Stimulated activated CD4-positive, alpha-beta T cell treated with anti-CD3 and anti-CD28 coated beads, Interleukin-2, amount 100 ng/mL, for 24 hours (primary cell): ENCODE data around the gene CAMSAP2.
A peak's percentile ranks its signal among the peaks of the same experiment; 100 is the strongest.
"Not testable (repeated sequence)": the region's sequence is repeated elsewhere in the genome, so short reads cannot be mapped to it uniquely, and the experiment has no call there.

ENCODE experiments used
- DNase-seq, 2 donors: peaks; one replicate each; pipeline ENCODE4 v3.0.0-alpha.2; 2020

The CAMSAP2 gene

DNA sequence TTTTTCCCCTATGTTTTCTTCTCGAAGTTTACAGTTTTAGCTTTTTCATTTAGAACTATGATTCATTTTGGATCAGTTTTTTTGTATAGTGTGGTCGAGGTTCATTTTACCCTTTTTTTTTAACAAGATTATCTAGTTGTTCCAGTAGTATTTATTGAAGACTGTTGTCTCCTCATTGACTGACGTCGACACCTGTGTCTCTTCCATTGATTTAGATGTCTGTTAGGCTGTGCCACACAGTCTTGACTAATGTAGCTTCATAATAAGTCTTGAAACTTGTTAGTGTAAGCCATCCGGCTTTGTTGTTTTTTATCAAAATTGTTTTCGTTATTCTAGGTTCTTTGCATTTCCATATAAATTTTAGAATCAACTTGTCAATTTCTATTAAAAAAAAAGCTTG is 45.2 kb downstream of the CAMSAP2 start:
- no peak for DNase-seq

DNA sequence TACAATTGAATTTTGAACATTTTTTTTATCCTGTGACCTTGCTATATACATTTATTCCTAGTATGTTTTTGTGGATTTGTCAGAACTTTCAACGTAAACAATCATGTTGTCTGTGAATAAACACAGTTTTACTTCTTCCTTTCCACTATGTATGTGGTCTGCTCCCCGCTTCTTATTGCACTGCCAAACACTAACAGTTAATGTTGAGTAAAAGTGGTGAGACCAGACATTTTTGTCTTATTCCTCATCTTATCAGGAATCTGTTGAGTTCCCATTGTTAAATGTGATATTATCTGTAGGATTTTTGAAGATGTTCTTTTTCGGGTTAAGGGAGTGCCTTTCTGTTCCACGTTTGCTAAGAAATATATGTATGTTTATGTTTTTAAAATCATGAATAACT is 45.9 kb downstream of the CAMSAP2 start:
- DNase-seq = no peak

DNA sequence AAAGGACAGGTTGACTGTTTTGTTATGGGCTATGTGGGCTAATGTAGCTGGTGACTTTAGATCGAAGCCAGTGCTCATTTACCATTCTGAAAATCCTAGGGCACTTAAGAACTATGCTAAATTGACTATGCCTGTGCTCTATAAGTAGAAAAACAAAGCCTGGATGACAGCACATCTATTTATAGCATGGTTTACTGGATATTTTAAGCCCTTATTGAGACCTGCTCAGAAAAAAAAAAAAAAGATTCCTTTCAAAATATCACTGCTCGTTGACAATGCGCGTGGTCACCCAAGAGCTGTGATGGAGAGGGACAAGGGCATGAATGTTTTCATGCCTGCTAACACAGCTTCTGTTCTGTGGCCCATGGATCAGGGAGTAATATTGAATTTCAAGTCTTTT is 48.1 kb downstream of the CAMSAP2 start:
- DNase-seq = no peak

DNA sequence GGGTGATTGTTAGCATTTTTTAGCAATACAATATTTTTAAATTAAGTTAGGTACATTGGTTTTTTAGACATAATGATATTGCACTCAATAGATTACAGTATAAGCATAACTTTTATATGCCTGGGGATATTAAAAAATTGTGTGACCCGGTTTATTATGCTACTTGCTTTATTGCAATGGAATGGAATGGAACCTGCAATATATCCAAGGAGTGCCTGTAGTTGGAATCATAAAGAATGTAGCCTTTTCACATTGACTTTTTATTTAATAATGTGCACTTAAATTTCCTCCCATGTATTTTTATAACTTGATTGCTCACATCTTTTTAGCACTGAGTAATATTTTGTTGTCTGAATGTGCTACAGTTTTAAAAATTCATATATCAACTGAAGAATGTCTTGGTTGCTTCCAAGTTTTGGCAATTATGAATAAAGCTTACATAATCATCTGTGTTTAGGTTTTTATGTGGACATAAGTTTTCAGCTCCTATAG is 49.2 kb downstream of the CAMSAP2 start:
- DNase-seq = no peak

DNA sequence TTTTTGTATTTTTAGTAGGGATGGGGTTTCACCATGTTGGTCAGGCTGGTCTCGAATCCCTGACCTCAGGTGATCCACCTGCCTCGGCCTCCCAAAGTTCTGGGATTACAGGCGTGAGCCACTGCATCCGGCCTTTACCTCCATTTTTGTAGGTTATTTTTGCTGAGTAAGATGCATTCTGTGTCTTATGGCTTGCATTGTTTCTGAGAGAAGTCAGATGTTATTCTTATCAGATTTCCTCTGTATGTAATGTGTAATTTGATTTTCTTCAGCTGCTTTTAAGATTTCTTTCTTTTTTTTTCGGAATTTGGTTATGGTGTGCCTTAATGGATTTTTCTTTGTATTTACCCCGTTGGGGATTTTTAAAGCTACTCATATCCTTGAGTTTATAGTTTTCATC is 52.3 kb downstream of the CAMSAP2 start:
- DNase-seq = not testable (repeated sequence)

DNA sequence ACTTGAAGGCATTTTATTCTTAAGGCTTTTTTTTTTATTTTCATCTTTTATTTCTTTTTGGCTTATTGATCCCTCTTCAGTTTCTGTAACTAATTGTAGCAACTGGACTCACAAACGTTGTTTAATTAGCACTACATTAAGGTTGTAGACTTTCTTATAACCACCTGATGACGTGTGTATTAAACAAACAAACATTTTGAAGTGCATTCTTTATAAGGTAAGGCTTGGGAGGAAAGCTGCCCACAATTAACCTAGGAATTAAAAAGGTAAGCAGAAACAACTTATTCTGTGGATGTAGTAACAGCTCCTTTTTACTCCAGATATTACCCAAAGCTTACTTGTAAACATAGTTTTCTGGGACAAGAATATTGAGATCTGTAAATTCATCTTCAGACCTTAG is 55.0 kb downstream of the CAMSAP2 start:
- DNase-seq = no peak

DNA sequence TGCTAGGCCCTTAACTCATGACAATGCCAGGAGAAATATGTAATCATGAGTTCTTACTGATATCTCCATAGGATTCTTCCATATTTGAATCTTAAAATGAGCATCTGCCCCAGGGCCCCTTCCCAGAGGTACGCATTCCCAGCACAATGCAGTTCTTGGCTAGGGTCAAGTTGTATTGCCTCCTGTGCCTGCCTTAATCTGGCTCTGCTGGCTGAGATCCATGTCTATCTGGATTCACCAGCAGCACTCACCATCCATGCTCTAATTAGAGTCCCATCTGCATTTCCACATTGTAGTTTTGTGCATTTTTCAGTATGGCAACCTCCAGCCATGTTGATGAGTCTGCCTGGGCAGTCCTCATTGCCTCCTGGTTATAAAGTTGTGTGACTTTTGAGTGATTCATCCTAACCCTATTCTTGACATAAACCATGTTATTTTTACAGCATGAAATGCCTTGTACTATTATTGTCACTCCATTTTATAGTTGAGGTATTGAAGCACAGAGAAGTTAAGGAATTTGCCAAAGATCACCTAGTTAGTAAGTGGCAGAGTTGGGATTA is 55.9 kb downstream of the CAMSAP2 start:
- no peak for DNase-seq

DNA sequence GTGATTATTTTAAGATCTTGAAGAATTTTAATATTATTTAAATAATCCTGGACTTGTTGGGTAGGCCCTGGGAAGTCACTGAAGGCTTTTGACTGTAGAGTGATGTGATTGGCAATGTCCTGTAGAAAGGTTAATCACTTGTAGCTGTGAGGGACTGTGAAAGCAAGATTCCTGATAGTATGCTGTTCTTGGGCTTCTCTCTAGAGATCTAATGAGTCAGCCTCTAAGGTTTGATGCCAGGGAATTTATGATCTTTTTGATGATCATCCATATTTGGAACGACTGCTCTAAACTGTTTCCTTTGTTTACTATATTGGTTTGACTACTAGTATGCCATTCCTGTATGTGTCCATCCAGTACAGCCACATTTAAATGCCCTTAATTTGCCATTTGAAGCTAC is 56.5 kb downstream of the CAMSAP2 start:
- DNase-seq = no peak

DNA sequence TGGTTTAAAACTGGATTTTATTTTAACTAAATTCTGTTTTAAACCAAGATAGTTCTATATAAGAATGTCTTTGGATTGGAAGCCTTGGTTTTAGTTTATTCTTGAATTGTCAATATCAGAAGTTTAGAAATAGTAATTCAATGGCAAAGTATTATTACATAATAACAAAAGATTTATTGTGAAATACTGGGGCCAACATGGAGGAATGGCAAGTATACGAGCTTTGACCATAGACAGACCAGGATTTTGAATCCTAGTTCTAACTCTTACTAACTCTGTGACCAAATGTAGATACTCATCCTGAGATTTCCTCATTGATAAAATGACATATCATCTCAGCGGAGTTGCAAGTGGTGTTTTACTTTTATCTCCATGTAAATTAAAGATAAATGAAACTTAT is 63.3 kb downstream of the CAMSAP2 start:
- no peak for DNase-seq

DNA sequence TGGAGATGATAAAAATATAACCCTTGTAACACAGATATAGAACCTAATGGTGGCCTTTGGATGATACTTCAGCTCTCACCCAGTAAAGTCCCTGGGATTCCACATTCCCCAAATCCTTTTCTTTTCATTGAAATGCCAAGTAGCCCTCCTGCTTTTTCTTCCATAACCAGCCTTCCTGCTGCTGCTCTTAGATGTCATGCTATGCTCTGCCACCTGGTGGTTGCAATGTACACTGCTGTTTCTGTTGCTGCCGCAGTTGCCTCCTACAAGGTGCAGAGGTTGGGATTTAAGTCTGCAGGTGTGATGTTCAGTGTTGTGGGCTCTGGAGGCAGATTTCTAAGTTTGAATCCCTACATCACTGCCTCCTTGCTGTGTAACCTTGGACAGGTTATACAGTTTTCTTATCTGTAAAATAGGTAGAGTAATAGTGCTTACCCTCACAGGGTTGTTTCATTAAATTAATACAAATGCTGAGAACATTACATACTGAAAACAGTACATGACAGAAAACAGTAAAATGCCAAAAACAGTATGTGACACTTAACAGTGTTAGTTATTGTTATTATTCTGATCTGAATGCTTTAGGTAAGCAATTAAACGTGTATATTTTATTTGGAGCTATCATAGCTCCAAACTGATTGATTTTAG is 64.3 kb downstream of the CAMSAP2 start:
- peak; percentile 77 to 79 for DNase-seq

DNA sequence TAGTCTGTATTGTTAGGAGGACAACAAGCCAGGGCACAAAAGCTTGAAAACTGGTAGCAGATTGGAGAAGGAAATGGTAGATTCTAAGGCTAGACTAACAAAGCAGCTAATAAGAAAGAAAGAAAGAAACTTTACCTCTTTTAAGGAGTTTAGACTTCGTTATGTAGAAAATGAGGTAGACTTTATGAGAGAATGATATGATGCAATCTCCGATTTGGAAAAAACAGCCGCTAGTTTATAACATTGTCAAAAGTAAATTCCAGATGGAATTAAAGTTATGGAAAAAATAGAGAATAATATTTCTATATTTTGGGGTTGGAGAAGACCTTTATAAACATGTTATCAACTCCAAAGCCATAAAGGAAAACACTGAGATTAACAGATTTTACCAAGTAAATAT is 67.0 kb downstream of the CAMSAP2 start:
- DNase-seq = no peak

DNA sequence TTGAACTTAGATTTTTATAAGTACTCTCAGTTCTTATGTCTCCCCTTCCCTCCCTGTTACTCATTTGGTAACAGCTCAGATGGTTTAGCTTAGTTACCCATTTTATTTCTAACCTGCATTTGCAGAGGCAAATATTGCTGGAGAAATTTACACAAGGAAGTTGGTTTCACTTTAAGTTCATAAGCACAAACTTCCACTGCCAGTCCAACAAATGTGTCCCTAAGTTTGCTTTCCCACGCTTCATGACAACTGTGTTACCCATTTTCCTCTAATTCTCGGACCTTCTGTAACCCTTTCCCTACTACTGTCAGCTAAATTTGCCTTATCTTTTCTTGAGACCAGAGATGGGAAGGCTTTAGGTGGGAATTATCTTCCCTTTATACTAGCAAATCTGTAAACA is 70.2 kb downstream of the CAMSAP2 start:
- no peak for DNase-seq

DNA sequence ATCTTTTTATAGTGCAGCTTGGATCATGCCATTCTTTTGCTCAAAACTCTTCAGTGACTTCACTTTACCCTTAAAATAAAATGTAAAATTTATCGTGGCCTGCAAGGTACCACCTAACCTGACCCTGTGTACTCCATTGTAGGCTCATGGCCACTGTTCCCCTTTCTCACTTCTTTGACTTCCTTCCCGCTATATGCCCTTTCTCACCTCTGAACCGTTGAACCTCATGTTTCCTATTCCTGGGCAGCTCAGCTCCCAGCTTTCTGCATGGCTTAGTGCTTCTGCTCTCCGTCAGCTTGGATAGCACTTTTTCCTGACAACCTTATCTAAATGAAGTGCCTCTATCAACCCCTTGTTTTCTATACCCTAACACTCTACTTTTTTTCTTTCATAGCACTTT is 73.0 kb downstream of the CAMSAP2 start:
- DNase-seq = no peak

DNA sequence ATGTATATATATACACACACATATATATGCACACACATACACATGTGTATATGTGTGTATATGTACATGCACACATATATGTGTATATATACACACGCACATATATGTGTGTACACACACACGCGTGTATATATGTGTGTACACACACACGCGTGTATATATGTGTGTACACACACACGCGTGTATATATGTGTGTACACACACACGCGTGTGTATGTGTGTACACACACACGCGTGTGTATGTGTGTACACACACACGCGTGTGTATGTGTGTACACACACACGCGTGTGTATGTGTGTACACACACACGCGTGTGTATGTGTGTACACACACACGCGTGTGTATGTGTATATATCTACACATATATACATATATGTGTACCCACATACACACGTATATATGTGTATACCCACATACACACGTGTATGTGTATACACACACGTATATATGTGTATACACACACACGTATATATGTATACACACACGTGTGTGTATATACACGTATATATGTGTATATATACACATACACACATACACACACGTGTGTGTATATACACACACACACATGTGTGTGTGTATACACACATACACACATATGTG is 78.0 kb downstream of the CAMSAP2 start:
- not testable (repeated sequence) for DNase-seq

DNA sequence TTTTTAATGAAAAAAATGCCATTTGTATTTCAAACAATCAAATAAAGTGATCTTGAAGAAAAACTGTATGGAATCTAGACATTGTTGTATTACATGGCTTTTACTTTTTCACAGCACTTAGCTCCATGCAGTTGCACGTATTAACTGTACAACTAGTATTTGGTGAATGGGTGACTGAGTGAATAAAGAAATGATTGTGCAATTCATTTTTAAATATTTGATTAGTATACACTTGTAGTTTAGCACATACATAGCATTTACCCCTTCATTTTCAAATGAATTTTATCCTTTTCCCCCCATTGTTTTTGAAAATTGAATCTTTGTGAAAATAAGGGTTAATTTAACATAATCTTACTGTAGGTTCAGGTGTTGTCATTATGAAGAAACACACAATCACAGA is 79.6 kb downstream of the CAMSAP2 start:
- DNase-seq = no peak

DNA sequence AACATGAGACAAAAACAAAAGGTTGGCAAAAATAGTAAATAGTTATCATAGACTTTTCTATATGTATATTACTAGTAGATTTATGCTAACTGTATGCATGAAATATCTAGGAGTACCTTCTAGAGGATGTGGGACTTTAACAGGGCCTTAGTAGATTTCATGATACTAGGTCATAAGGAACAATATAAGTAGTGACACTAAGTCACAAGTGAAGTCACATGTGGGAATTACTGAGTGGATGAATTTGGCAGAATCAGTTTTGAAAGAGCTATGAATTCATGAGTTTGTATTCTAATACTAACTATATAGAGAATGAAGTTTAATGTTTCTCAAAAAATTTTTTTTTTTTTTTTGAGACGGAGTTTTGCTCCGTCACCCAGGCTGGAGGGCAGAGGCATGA is 81.0 kb downstream of the CAMSAP2 start:
- DNase-seq = no peak

DNA sequence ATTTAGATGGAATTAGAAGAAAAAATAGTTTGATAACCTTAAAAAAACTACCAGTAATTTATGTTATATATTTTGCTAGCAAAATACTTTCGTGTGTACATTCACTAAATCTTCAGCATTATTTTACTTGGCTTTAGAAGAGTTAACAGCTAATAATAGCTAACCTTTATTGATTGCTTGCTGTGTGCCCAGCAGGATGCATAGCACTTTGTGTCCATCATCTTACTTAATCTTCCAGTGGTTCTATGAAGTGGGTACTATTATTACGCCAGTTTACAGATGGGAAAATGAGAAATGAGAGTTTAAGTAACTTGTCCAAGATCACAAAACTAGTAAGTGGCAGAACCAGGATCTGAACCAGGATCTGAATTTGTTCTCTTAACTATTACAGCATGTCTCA is 92.4 kb downstream of the CAMSAP2 start:
- DNase-seq = no peak

DNA sequence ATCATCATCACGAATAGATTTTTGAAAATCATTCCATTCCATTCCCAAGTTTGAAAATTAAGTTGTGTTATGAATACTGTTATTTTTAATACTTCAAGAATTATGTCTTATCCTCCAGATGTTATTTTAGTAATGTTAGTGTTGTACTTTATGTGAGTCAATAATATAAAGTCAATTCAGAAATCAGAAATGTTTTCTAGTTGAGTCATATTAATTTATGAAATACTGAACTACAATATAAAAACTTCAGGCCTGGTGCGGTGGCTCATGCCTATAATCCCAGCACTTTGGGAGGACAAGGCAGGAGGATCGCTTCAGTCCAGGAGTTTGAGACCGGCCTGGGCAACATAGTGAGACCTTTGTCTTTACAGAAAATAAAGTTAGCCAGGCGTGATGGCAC is 95.7 kb downstream of the CAMSAP2 start:
- no peak for DNase-seq

DNA sequence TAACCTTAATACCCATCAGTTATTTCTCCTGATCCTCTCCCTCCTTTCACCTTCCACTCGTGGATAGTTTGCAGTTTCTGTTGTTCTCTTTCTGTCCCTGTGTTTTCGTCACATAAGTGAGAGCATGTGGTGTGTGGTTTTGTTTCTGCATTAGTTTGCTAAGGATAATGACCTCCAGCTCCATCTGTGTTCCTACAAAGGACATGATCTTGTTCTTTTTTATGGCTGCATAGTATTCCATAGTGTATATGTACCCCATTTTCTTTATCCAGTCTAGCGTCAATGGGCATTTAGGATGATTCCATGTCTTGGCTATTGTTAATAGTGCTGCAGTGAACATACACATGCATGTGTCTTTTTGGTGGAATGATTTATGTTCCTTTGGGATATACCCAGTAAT is 97.5 kb downstream of the CAMSAP2 start:
- DNase-seq = no peak

DNA sequence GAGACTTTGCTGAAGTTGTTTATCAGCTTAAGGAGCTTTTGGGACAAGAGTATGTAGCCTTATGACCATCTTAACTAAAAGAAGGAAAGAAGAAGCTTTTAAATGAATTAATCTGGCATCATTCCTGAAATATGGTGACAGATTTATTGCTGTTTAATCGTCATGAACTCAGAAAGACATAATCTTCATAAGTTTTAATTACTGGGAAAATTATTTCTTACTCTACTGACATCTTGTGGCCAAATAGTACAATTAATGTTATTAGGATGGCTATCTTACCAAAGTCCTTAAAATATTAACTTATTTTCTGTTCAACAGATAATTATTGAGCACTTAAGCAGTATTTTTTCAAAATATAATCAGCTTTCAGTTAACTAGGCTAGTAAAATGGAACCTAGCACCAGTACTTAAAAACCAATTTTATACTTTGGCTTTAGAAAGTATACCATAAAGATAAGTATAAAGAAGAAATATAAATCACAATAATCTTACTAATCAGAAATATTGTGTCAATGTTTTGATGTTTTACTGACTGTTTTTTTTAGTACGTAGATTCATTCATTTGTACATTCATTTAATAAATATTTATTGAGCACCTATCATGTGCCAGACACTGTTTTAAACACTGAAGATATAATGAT is 99.4 kb downstream of the CAMSAP2 start:
- DNase-seq = no peak

DNA sequence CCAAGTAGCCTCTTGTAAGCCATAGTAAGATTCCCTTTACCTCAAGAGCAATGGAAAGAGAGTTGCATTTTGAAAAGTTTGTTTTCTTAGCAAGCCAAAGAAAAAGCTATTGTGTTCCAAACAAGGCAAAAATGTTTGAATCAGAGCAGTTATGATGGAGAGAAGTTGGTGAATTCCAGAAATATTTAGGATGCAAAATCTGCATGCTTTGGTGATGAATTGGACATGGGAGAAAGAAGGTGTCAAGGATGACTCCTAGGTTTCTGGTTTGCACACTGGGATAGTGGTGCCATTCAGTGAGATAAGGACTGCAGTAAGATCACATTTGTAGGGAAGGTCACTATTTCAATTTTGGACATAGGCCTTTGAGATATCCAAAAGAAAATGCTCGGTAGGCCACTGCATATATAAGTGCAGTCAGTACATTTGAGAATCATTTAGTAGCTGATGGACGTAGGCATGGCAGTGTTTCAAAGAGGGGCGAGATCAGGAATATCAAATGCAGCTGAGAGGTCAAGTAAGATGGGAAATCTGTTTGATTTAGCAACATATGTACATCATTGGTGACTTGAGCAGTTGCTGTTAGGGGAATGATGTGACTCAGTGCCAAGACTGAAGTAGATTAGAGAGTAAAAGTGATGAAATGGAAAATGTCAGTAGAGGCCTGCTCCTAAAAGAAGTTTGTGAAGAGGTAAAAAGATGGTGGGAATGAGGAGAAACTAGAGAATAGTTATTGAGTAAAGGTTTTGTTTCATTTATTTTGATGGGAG is 100.2 kb downstream of the CAMSAP2 start:
- no peak for DNase-seq

DNA sequence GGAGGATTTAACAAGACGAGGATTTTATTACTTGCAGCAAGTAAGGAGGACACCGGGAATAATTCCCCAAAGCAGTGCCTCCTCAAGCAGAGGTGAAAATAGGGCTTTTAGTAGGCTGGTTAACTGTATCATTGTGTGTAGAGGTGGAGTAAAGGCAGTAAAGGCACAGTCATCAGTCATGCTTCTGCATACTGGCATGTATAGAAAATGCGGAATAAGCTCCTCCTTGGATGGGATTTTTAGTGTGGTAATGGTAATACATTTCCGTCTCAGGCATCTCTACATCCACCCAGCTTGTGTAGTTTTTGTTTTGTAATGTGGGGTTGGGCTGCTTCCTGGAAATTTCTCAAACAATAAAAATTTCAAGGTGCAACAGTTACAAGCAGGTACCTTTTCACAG is 106.7 kb downstream of the CAMSAP2 start:
- no peak for DNase-seq

DNA sequence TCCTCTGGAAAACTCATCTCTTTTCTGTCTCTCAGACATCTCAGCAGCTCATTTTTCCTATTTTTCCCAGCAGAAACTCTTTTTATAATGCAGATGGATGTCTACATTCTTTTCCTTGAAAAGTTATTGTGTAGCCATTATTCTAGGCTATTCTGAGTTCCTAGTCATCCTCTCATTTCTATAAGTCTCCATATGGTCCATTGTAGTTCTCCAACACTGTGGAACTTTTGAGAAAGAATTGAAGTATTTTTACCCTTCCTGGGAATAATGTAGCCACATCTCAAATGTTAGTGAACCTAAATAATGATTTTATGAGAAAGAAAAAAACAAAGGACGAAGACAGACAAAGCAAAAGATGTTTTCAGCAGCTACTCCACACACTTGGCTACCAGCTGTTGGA is 107.7 kb downstream of the CAMSAP2 start:
- no peak for DNase-seq
